NCI-H2171 treated with DMSO at 0.1 percent for 48 hours (cell line): Measurements from ENCODE around the gene STAC3.
A peak's percentile ranks its signal among the peaks of the same experiment; 100 is the strongest.
"Not testable (repeated sequence)": the region's sequence is repeated elsewhere in the genome, so short reads cannot be mapped to it uniquely, and the experiment has no call there.

ENCODE experiments used
- DNase-seq: peaks from one replicate; lab custom pipeline; 2025; lab: John Stamatoyannopoulos, UW

The STAC3 gene

GRCh38 chr12:57250956-57251355 lies at the start of gene STAC3:
TSS of gene STAC3 (minus strand) at chr12:57251187. CDS start at chr12:57249636, 1,551 bp downstream.
- DNase-seq, result no peak

- DNase-seq, result peak; percentile 80
Observed at GRCh38 chr12:57299514-57300016, 48.6 kb upstream of the STAC3 start.

- DNase-seq, result no peak
Observed at GRCh38 chr12:57296291-57296690, 45.3 kb upstream of the STAC3 start.

- not testable (repeated sequence) for DNase-seq
Observed at GRCh38 chr12:57282073-57282472, 31.1 kb upstream of the STAC3 start.

GRCh38 chr12:57280211-57281062 lies 29.4 kb upstream of the STAC3 start:
- peak; percentile 59 for DNase-seq

GRCh38 chr12:57278465-57279381 lies 27.7 kb upstream of the STAC3 start:
- DNase-seq, result no peak

GRCh38 chr12:57276935-57277563 lies 26.1 kb upstream of the STAC3 start:
- peak; percentile 54 for DNase-seq

GRCh38 chr12:57276233-57276632 lies 25.2 kb upstream of the STAC3 start:
- not testable (repeated sequence) for DNase-seq

GRCh38 chr12:57273516-57273915 lies 22.5 kb upstream of the STAC3 start:
- no peak for DNase-seq

- DNase-seq, result no peak
Observed at GRCh38 chr12:57272337-57273151, 21.6 kb upstream of the STAC3 start.

- DNase-seq, result no peak
Observed at GRCh38 chr12:57270966-57271470, 20.0 kb upstream of the STAC3 start.

GRCh38 chr12:57268264-57268663 lies 17.3 kb upstream of the STAC3 start:
- no peak for DNase-seq

GRCh38 chr12:57266681-57267080 lies 15.7 kb upstream of the STAC3 start:
- no peak for DNase-seq

- no peak for DNase-seq
Observed at GRCh38 chr12:57263096-57263495, 12.1 kb upstream of the STAC3 start.

- DNase-seq, result no peak
Observed at GRCh38 chr12:57262126-57262822, 11.3 kb upstream of the STAC3 start.

GRCh38 chr12:57261428-57261865 lies 10.5 kb upstream of the STAC3 start:
- peak; percentile 93 for DNase-seq

GRCh38 chr12:57260366-57260765 lies 9.4 kb upstream of the STAC3 start:
- DNase-seq, result no peak

- DNase-seq, result no peak
Observed at GRCh38 chr12:57258977-57259970, 8.3 kb upstream of the STAC3 start.

GRCh38 chr12:57255916-57256315 lies 4.9 kb upstream of the STAC3 start:
- DNase-seq, result no peak
